GM23338 (cell line): Measurements from ENCODE around the gene ANXA6.

Source experiments
- CREB1 ChIP-seq: fragments of 250-450 bp; sonication (Bioruptor Pico); IDR thresholded peaks from 2 replicates; pipeline ENCODE4 v1.5.0; 2020; ENCODE audit warnings: low read depth, mild to moderate bottlenecking, moderate library complexity
- EZH2phosphoT487 ChIP-seq: fragments of 200-600 bp; sonication (generic); IDR thresholded peaks from one replicate; pipeline ENCODE4 v1.8.1; 2018; ENCODE audit warnings: antibody characterized with exemption; ENCODE audit not compliant: unreplicated experiment
- POLR2AphosphoS5 ChIP-seq: IDR thresholded peaks from 2 replicates; pipeline ENCODE4 v1.6.1; 2016; ENCODE audit warnings: antibody characterized with exemption, low read depth
- ZNF114 ChIP-seq: fragments of 250-450 bp; sonication (Bioruptor Pico); IDR thresholded peaks from 2 replicates; pipeline ENCODE4 v1.5.0; 2020; ENCODE audit warnings: mild to moderate bottlenecking, moderate library complexity
- TF ChIP-seq, protein P1 (sequence below), 2 experiments: fragments of 200-600 bp in 1 of 2; sonication (generic) in 1 of 2; conservative IDR thresholded peaks; 2 replicates each; pipeline versions ENCODE4 v1.5.1 to v1.6.1; 2016 to 2017; ENCODE audit warnings: antibody characterized with exemption in 2 of 2, low read depth in 2 of 2, mild to moderate bottlenecking in 2 of 2, moderate library complexity in 1 of 2

DNA sequence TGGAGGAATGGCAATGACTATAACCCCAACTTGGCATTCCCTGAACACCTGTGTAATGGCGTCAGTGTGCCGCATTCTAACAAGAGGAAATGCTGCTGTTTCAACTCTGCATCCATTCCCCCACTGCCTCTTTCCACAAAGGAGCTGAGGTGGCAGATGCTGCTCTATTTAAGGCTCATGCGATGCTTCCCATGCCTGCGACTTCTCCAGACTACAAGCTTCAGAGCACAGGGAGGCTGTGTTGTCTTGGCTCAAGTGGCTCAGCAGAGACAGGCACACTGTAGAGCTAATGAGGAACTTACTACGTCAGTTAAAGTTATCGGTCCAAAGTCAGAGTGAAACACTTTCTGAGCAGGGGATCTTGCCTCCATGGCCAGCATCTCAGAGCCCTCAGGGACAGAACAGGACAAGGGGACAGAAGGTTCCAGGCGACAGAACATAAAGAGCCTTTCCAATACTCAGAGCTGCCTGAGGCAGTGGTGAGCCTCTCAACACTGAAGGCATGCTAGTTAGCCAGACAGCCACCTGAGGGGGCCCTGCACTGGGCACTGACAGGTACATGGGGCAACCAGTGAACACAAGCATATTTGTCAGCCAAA is 98.6 kb downstream of the ANXA6 start:
- TF ChIP-seq, protein P1, sequence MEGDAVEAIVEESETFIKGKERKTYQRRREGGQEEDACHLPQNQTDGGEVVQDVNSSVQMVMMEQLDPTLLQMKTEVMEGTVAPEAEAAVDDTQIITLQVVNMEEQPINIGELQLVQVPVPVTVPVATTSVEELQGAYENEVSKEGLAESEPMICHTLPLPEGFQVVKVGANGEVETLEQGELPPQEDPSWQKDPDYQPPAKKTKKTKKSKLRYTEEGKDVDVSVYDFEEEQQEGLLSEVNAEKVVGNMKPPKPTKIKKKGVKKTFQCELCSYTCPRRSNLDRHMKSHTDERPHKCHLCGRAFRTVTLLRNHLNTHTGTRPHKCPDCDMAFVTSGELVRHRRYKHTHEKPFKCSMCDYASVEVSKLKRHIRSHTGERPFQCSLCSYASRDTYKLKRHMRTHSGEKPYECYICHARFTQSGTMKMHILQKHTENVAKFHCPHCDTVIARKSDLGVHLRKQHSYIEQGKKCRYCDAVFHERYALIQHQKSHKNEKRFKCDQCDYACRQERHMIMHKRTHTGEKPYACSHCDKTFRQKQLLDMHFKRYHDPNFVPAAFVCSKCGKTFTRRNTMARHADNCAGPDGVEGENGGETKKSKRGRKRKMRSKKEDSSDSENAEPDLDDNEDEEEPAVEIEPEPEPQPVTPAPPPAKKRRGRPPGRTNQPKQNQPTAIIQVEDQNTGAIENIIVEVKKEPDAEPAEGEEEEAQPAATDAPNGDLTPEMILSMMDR (conservative IDR thresholded peaks at IDR 0.05; ENCODE audit: low read depth in 2 of 2) = peak in 1 of 2 experiments; percentile 21; a peak in 1 of 4 replicates
- TF ChIP-seq CREB1 (CRISPR knock-in tag) = no peak
- TF ChIP-seq POLR2AphosphoS5 = no peak
- TF ChIP-seq ZNF114 (CRISPR knock-in tag) = no peak
- TF ChIP-seq EZH2phosphoT487 = no peak
